GM19043 (cell line): Measurements from ENCODE around the gene DUOXA1.

Experiments
- ATAC-seq: cut with Tn5 transposase; IDR thresholded peaks from one replicate; pipeline ENCODE4 v1.9.1; 2021; ENCODE audit warnings: low read depth; ENCODE audit not compliant: unreplicated experiment

The DUOXA1 gene

GRCh38 chr15:45129651-45130129 is at the start of gene DUOXA1, which contains the start of gene DUOX1:
DUOXA1 (minus strand) TSS chr15:45129879; CDS start chr15:45123014, 6,865 bp downstream.
DUOX1 (plus strand) TSS chr15:45129994; CDS start chr15:45131967, 1,973 bp downstream.
- ATAC-seq = no peak

- ATAC-seq = no peak
Observed at GRCh38 chr15:45177285-45177684, 47.6 kb upstream of the DUOXA1 start.

- ATAC-seq = no peak
Observed at GRCh38 chr15:45174577-45174976, 44.9 kb upstream of the DUOXA1 start.

- ATAC-seq = no peak
Observed at GRCh38 chr15:45174069-45174468, 44.4 kb upstream of the DUOXA1 start.

- no peak for ATAC-seq
Observed at GRCh38 chr15:45171912-45172311, 42.2 kb upstream of the DUOXA1 start.

- ATAC-seq = no peak
Observed at GRCh38 chr15:45169608-45170480, 40.2 kb upstream of the DUOXA1 start.

GRCh38 chr15:45168751-45169551 is 39.3 kb upstream of the DUOXA1 start:
- no peak for ATAC-seq

GRCh38 chr15:45168286-45168685 is 38.6 kb upstream of the DUOXA1 start:
- ATAC-seq = no peak

- no peak for ATAC-seq
Observed at GRCh38 chr15:45167631-45168205, 38.0 kb upstream of the DUOXA1 start.

GRCh38 chr15:45166834-45167630 is 37.4 kb upstream of the DUOXA1 start:
- ATAC-seq = peak; percentile 92

GRCh38 chr15:45165536-45165935 is 35.9 kb upstream of the DUOXA1 start:
- no peak for ATAC-seq

GRCh38 chr15:45164914-45165313 is 35.2 kb upstream of the DUOXA1 start:
- ATAC-seq = no peak

- no peak for ATAC-seq
Observed at GRCh38 chr15:45163508-45163856, 33.8 kb upstream of the DUOXA1 start.

GRCh38 chr15:45162771-45163507 is 33.3 kb upstream of the DUOXA1 start:
- no peak for ATAC-seq

- no peak for ATAC-seq
Observed at GRCh38 chr15:45161666-45162065, 32.0 kb upstream of the DUOXA1 start.

- ATAC-seq = no peak
Observed at GRCh38 chr15:45157974-45158373, 28.3 kb upstream of the DUOXA1 start.

- no peak for ATAC-seq
Observed at GRCh38 chr15:45156744-45157455, 27.2 kb upstream of the DUOXA1 start.

- ATAC-seq = no peak
Observed at GRCh38 chr15:45155739-45156138, 26.1 kb upstream of the DUOXA1 start.
